ENCODE results near the gene THADA. TPM values are rescaled to one million over a fixed set of nuclear protein-coding genes. Genes with fewer than 3 reads are reported as not detected.
"Not testable (repeated sequence)": the region's sequence is repeated elsewhere in the genome, so short reads cannot be mapped to it uniquely, and the experiment has no call there.

THADA gene
- total RNA-seq, 1 donor from 2014 or later, result 40.8 TPM

DNA sequence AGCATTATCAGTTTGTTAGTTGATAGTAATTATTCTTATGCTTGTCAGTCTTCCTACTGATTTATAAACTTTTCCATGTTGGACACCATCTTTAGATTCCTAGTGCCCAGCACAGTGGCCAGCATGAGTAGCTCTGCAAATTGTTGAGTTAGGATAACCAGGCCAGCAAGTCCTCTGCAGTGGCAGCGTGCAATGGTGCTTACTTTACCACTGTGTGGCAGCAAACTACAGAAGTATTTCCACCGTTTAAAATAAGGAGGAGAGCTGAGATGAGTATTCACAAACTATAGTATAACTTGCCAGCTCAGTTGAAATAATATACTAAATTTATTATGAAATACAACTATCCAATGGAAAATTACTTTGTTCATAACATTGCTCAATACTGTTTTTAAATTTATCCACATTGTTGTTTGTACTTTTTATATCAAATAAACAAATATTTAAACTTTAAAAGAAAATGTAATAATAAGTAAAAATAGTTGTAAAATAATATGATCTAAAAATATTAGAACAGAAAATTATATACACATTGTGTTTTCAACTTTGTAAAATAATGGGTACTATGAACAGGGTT lies 9.3 kb upstream of the THADA start:
- ATAC-seq (peak; percentile 47), DNase-seq (ENCODE audit: low spot score) (no peak)
- intact Hi-C loops (cut with DNase I), result no loop called here

DNA sequence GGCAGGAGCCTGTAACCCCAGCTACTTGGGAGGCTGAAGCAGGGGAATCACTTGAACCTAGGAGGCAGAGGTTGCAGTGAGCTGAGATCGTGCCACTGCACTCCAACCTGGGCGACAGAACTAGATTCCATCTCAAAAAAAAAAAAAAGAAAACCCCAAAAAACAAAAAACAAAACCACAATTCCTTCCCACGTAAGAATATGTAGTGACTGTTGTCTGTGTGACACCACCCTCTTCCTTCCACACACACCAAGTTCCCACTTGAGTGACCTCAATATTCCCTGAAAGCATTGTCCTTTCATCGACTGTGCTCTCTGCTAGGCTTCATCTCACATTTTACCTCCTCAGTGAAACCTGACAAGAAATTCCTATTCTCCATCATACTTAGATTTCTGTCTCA lies 8.8 kb upstream of the THADA start:
- ATAC-seq (no peak), DNase-seq (ENCODE audit: low spot score) (no peak)
- intact Hi-C loops (cut with DNase I), result no loop called here

DNA sequence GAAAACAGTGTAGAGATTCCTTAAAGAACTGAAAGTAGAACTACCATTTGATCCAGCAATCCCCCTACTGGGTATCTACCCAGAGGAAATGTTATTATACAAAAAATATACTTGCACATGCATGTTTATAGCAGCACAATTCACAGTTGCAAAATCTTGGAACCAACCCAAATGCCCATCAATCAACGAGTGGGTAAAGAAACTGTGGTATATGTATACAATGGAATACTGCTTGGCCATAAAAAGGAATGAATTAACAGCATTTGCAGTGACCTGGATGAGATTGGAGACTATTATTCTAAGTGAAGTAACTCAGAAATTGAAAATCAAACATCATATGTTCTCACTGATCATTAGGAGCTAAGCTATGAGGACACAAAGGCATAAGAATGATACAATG lies 4.8 kb upstream of the THADA start:
- intact Hi-C loops (cut with DNase I); ATAC-seq; DNase-seq (ENCODE audit: low spot score): not testable (repeated sequence)

DNA sequence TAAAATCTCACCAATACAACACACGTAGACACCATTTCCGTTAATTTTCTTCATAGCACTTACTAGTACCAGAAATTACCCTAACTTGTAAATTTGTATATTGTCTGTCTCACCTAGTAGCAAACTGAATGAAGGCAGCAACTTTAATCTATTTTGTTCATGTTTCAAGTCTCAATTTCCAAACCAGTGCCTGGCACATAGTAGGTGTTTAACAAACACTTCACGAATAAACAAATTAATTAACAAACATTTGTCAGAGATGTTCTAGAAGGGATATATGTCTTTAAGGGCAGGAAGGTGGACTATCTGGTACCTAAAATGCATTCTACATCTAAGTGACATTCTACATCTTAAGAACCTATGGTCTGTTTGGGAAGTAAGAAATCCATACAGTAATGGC lies 963 bp downstream of the THADA start:
- intact Hi-C loops (cut with DNase I), result no loop called here
- ATAC-seq, result no peak
- no peak for DNase-seq (ENCODE audit: low spot score)

DNA sequence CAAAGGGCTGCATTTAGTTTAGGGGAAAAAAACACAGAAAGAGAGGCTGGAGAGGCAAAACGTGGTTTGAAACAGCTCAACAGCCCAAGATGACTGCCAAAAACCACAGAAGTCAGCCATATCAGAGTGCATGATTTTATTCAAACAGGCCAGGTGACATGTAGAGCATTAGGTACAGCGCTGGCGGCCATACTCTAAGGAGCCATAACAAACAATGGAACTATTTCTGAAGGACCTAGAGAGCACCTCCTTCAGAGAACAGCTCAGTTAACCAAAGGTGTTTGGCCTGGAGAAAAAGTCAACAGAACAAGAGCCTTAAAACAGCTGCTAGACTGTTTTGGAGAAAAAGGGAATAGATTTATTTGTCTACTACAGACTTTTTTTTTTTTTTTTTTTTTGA lies 2.6 kb downstream of the THADA start:
- intact Hi-C loops (cut with DNase I), result no loop called here
- ATAC-seq (no peak), DNase-seq (ENCODE audit: low spot score) (no peak)

DNA sequence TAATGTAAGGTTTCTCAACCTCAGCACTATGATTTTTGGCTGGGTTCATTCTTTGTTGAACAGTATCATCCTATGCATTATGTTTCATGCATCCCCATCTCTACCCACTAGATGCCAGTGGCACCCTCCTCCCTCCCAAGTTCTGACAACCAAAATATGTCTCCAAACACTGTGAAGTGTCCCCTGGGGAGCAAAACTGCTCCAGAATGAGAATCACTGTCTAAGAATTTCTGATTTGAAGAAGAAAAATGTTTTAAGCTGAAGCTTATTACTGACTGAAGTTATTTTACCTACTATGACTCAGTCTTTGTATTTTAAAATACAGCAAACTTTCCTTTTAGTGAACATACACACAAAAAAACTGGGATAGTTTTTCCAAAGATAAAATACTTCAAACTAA lies 3.4 kb downstream of the THADA start:
- intact Hi-C loops (cut with DNase I), result no loop called here
- ATAC-seq (no peak), DNase-seq (ENCODE audit: low spot score) (no peak)

DNA sequence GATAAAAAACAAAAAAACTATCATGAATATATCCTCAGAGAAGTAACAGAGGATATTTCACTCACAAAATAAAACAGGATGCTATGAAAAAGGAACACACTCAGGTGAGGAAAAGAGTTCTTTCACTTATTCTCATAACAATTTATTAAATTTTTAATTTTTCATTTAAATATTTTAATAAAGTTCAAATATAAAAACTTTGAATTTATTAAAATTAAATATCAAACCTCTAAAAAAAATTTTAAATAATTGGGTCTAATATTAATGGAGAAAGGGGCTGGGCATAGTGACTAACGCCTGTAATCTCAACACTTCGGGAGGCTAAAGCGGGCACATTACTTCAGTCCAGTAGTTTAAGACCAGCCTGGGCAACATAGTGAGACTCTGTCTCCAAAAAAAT lies 10.1 kb downstream of the THADA start:
- intact Hi-C loops (cut with DNase I), result no loop called here
- DNase-seq (ENCODE audit: low spot score) (no peak), ATAC-seq (no peak)

DNA sequence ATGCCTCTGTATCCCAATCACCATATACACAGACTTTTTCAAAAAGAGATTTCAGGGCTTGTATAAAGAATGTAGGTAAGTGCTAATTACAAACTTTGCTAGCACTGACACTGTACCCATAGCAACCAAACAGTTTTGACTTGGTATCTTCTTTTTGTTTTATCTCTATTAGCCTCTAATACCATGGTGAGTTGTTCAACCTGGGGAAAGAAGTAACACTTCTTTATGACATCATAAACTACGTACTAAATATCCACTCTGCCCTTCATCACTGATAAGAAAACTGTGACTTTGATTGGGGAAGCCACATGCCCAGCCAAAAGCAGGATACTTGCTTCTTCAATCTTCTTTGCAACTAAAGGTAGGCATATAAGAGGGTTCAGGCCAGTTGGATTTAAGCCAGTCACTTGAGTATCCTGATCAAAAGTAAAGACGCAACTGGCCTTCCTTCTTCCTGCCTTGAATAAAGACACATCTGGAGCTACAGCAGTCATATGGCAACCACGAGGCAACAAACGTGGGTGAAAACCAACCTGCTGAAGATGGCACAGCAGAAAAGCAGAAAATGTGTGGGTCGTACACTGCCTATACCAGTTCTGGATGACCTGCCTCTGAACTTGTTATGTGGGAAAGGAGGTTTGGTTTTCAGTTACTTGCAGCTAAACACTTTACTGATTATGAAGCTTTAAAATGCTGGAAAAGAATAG lies 16.4 kb downstream of the THADA start:
- intact Hi-C loops (cut with DNase I), result no loop called here
- ATAC-seq, result no peak
- DNase-seq (ENCODE audit: low spot score), result no peak

DNA sequence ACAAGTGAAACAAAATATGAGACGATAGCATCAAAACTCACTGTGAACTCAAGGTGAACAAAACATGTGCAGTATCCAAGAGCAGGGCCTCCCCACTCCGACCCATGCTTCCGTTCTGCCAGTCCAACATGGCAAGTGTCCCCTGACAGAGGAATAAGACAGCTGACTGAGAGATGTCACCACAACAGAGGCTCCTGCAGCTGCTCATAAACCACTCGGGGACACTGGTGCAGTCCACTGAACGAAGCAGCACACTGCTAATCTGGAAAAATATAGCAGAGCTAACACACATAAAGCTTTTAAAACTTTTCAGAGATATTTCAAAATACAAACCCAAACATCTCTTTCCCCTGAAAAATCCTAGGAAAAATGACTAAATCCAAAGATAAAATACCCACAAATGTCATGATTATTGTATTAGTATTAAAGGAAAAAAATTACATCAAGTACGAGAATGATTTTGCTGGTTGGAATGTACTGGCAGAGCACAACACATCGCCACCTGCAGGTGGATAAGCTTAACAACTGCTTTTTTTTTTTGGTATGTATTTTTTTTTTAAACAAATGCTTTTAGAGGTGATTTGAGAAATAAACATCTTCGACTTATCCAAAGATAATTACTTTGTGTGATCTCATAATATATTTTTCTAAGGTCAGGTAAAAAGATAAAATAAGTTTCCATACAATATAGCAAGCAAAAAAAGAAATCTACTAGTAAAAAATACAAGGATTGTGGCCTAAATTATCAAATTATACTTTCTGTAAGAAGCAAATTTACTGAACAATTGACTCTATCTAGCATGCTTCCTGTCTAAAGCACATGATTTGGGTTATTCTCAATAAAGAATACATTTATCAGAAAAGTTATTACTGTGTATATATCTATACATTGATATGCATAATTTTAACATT lies 18.6 kb downstream of the THADA start:
- intact Hi-C loops (cut with DNase I), result no loop called here
- ATAC-seq (peak; percentile 49), DNase-seq (ENCODE audit: low spot score) (no peak)

DNA sequence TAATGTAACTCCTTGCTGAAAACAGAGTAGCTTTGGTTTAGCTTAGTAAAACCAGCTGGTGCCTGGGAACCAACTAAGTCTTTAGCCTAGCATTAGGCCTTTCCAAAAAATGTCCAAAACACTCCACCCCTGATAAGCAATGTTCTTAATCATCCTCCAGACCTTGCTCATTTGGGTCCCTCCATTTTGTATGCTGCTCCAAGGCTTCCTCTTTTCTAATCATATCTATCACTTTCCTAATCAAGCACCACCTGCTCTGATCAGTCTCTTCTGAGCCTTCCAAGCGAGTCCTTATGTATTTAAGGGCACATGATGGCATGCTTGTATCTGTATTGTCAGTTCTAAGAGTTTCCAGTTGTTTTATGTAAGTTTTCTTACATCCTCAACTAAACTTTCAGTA lies 23.6 kb downstream of the THADA start:
- intact Hi-C loops (cut with DNase I), result no loop called here
- DNase-seq (ENCODE audit: low spot score) (no peak), ATAC-seq (no peak)

DNA sequence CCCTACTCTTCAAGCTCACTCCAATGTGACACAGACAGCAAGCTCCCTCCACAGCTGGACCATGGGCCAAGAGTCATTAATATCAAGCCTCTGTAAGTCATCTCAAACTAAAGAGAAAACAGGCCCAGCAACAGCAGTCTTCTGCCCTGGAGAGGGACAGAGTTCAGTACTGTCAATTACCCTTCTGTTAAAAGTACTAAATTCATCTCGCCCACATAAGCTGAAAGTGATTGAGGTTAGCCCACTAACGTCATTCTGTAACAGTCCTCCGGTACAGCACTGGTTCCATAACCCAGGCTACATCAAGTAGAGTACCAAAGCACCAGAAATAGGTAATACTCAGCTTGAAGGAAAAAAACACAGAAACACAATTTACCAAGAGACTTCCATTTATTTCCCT lies 25.9 kb downstream of the THADA start:
- ATAC-seq (no peak), DNase-seq (ENCODE audit: low spot score) (no peak)
- intact Hi-C loops (cut with DNase I), result no loop called here

DNA sequence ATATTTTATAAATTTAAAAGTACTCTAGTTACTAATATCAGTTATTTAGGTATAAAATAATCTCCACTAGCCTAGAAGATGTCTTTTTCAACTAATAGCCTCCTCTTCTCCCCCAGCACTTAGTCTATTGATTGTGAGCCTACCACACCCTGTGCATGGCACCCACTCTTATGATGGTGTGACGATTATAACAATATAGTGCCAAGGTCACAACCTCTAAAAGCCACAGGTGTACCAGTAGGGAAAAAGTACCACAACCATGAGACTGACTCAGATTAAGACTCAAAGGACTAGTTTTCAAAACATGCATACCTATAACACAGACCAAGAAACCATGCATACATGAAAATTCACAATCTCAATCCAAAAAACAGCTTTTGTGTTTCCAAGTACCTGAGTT lies 27.6 kb downstream of the THADA start:
- no peak for DNase-seq (ENCODE audit: low spot score)
- intact Hi-C loops (cut with DNase I), result no loop called here
- no peak for ATAC-seq

DNA sequence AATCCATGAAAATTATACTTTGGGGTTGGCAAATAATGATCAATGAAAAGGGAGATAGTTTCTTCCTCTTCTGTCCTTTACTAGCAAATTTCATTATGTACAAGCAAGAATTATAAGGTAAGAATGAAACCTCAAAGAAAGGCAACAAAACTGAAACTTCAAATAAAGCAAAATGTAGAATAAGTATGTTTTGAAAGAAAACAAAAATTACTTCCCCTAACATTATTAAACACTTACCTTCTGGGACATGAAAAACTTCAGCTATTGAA lies 29.4 kb downstream of the THADA start:
- ATAC-seq, result no peak
- intact Hi-C loops (cut with DNase I), result no loop called here
- DNase-seq (ENCODE audit: low spot score), result no peak

DNA sequence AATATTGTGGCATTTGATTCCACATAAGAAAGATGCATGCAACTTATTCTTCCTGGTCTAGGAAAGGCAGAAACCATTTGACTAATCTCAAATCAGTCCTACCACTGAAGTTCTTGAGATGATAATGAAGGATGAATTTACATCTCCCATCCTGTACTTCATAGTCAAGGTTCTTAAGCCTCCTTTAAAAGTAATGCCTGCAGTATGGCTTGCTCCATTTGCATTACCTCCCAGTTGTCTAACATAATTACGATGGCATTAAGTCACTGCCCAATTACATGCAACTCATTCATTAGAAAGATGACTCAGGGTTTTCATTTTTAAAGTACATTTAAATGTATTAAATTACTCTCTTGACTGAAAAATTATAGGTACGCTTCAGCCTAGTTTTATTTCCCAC lies 32.2 kb downstream of the THADA start:
- ATAC-seq (no peak), DNase-seq (ENCODE audit: low spot score) (no peak)
- intact Hi-C loops (cut with DNase I), result no loop called here

DNA sequence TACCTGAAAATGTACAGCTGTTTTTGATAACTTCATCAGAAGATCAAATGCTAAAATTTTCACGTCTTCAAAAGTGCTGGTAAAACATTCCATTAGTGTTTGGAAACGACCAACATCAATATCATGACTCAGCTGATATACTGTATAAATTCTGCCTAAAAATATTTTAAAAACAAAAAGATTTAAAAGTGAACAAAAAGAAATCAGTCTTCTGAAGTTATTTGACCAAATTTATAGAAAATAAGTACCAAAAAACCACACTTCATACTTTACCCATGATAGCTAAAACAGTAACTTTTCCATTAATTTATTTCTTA lies 35.6 kb downstream of the THADA start:
- DNase-seq (ENCODE audit: low spot score) (no peak), ATAC-seq (no peak)
- intact Hi-C loops (cut with DNase I), result no loop called here

DNA sequence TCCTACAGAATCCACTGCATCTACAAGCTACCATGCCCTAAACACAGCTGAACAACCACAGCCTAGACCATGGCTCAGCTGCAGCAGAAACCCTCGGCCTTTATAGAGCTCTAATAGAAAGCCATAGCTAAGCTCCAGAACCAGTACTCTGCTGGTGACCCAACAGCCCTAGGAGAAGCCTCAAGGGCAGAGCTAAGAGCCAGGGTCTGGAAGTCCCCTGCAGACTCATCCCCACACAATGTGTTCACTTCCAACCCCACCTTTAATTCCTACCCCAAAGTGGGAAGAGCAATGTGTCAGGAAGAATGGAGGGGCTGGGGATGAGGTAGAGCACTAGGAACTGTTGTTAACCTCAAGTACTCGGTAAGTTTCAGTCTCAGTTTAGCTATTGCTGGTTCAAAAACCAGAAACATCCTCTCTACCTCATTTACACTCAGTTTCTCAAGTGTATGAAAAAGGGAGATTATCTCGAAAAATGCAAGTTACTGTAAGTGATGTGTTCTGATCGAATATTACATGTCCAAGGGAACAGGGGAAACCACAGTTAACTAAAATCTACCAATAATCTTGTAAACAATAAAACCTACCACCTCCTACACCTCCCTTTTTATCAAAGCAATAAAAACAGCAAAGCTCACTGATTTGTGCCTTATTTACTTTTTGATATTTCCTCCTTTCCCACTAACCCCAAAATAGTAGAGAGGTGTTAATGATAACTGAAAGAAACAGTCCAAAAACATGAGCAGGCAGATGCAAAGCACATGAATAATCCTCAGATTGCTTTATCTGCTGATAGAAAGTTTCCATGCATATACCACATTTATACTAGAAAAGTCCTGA lies 36.2 kb downstream of the THADA start:
- intact Hi-C loops (cut with DNase I), result no loop called here
- ATAC-seq (no peak), DNase-seq (ENCODE audit: low spot score) (no peak)

DNA sequence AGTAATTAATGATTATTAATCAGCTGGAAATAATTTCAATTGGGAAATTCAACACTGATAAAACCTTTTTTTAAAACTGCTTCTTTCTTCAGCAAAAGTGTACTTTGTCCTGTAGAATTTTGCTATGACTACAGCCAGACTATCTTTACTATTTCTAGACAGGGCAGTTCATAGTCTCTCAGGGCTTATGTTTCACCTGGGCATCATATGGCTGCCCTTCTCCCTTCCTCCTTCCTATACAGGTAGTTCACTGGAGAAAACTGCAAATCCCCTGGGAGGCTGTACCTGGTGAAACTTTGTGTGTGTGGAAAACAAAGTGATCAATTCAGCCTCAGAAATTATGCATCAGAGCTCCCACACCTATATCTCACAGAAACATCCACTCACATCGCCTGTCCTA lies 38.6 kb downstream of the THADA start:
- intact Hi-C loops (cut with DNase I), result no loop called here
- DNase-seq (ENCODE audit: low spot score) (no peak), ATAC-seq (no peak)

DNA sequence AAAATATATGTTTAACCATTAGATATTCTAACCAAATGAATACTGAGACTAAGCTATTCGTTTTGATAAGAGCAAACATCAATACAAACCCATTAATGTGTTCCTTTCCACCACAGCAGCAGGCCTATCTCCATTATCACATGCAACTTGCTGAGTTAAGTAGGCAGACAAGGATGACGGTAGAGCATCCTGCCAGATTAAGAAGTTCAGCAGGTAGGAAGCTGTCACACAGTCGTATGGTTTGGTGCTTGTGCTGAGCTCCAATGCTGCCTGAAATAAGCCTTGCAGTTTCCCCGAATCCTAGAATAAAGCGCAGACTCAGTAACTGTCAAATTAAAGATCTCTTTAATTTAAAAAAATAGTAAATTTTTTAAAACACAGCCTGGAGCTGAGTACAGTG lies 39.6 kb downstream of the THADA start:
- no peak for ATAC-seq
- DNase-seq (ENCODE audit: low spot score), result no peak
- intact Hi-C loops (cut with DNase I), result no loop called here

DNA sequence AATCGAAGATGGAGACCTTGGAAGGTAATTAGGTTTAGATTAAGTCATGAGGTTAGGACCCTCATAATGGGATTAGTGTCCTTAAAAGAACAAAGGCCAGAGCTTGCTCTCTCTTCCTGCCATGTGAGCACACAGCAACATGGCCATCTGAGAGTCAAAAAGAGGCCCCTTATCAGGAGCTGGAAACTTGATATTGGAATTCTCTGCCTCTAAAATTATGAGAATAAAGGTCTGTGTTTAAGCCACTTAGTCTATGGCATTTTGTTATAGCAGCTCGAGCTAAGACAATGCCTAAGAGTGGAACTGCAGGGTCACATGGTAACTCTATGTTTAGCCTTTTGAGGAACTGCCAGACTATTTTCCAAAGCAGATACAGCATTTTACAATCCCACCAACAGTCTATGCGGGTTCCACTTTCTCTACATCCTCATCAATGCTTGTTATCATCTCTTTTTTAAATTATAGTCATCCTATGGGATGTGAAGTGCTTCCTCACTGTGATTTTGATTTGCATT lies 42.4 kb downstream of the THADA start:
- intact Hi-C loops (cut with DNase I), result no loop called here
- no peak for ATAC-seq
- DNase-seq (ENCODE audit: low spot score), result no peak

DNA sequence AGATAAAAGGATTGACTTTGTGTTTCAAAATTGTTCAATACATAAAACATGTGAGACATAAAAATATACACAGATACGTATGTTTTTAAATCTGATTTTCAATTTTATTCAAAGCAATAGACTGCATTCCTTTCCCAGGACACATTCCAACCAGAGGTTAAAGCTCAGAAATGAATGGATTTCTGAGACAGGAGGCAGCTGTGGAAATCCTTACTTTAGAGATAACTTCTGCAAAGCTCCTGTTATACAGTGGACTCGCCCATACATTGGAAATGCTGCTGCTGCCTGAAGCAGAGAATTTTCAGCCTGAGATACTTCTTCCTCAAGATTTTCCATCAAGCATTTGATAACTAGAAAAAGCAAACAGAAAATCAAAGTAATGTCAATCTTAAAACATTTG lies 43.8 kb downstream of the THADA start:
- no peak for ATAC-seq
- no peak for DNase-seq (ENCODE audit: low spot score)
- intact Hi-C loops (cut with DNase I), result no loop called here
